Stomach (tissue), 9 donors: Measurements from ENCODE around the gene ALDOA. TPM values are rescaled to one million over a fixed set of nuclear protein-coding genes. Genes with fewer than 3 reads are reported as not detected.
"Not testable (repeated sequence)": the region's sequence is repeated elsewhere in the genome, so short reads cannot be mapped to it uniquely, and the experiment has no call there.

Experiments used
- DNase-seq, 2 donors: peaks; one replicate each; pipeline versions ENCODE4 v3.0.0 to v3.0.0-alpha.2; 2013 to 2019
- H3K27ac ChIP-seq, 5 donors: fragments of 200-600 bp in 4 of 5; sonication (generic) in 4 of 5; one replicate each; pipeline ENCODE4 v1.5.1; 2013 to 2019; ENCODE audit warnings: mild to moderate bottlenecking in 1 of 5, moderate library complexity in 1 of 5
- H3K27me3 ChIP-seq, 3 donors: fragments of 200-600 bp; sonication (generic); one replicate each; pipeline ENCODE4 v1.5.1; 2017 to 2019; ENCODE audit warnings: mixed run types in 1 of 3
- H3K36me3 ChIP-seq, 4 donors: fragments of 200-600 bp; sonication (generic); 1 replicate in 3 of 4; 2 replicates in 1 of 4; pipeline ENCODE4 v1.5.1; 2016 to 2019
- H3K4me1 ChIP-seq, 4 donors: fragments of 200-600 bp; sonication (generic); one replicate each; pipeline ENCODE4 v1.5.1; 2016 to 2019
- H3K4me3 ChIP-seq, 4 donors: fragments of 200-600 bp; sonication (generic) in 3 of 4; one replicate each; pipeline ENCODE4 v1.5.1; 2016 to 2019; ENCODE audit warnings: mild to moderate bottlenecking in 1 of 4
- H3K9me3 ChIP-seq, 4 donors: fragments of 200-600 bp; sonication (generic); one replicate each; pipeline ENCODE4 v1.5.1; 2016 to 2019
- CTCF ChIP-seq, 7 experiments: fragments of 450-650 bp in 4 of 7; fragments of 200-600 bp in 3 of 7; sonication (generic) in 3 of 7; IDR thresholded peaks; one replicate each; pipeline ENCODE4 v1.5.1; 2016 to 2019; ENCODE audit warnings: antibody characterized with exemption in 7 of 7, control low read depth in 2 of 7, mild to moderate bottlenecking in 1 of 7
- EP300 ChIP-seq: sonication (generic); formaldehyde crosslinking; IDR thresholded peaks from one replicate; pipeline ENCODE4 v1.6.1; 2017; ENCODE audit warnings: antibody characterized with exemption
- POLR2A ChIP-seq, 4 donors: fragments of 450-650 bp; IDR thresholded peaks; one replicate each; pipeline ENCODE4 v1.6.1; 2016; ENCODE audit warnings: antibody characterized with exemption in 4 of 4, control low read depth in 2 of 4, mild to moderate bottlenecking in 1 of 4, moderate library complexity in 1 of 4
- POLR2AphosphoS5 ChIP-seq, 3 donors: sonication (generic); formaldehyde crosslinking; IDR thresholded peaks; one replicate each; pipeline ENCODE4 v1.6.1; 2016; ENCODE audit warnings: antibody characterized with exemption in 3 of 3
- WGBS, 5 donors: extraction: QIAGEN DNeasy Blood & Tissue Kit in 3 of 5; methylation state at CpG; one replicate each; pipeline versions ENCODE4 v1.1.5 to v1.1.7; 2013 to 2018; 5-methylcytosine and 5-hydroxymethylcytosine counted together
- intact Hi-C: fragments of 100-400 bp; cut with DNase I; formaldehyde crosslinking; loops from one replicate; pipeline ENCODE4 v1.15.1; 2023; ENCODE audit warnings: low total_unique reads
- polyA plus RNA-seq, 3 donors: library from polyadenylated mRNA; stranded (reverse); fragments of 200-250 nt; gene quantifications; one replicate each; pipeline ENCODE4 v1.2.3, GENCODE V29; 2013
- total RNA-seq, 5 donors: library from RNA; depleted of rRNA; stranded (reverse); fragments of >200 nt; gene quantifications; one replicate each; pipeline versions ENCODE4 v1.1.0 to v1.2.3, GENCODE V29; 2014 to 2016
- donor health status: healthy with polysubstance abuse.
- donor health status: Bipolar disorder and iron deficiency.
- donor health status: healthy.

Gene ALDOA
- total and polyA plus RNA-seq, 8 donors, result 180 to 2,515 (median 807) TPM

DNA sequence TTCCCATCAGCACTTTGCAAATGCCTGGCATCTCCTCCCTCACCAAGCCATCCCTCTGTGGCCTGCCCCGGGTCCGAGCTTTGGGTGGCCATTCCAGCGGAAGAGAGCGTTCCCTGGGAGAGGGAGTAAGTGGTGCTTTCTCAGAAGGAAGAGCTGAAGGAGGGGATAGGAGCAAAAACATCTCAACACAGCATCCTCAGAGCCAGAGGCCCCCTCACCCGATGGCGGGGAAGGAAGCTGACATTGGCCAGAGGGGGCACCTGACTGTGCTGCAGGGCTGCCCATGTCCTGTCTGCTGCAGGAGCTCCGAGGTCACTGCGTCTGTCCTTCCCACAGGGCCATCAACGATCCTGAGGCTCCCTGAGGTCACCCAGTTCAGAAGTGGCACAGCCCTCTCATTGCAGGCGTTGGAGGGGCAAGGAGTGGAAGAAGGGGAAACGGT is 34.1 kb upstream of the ALDOA start:
- DNase-seq, result no peak
- H3K4me3 ChIP-seq, result peak overlapping the region in 2 of 4 donors; percentile 5 to 26
- intact Hi-C loops, result no loop called here
- H3K4me1 ChIP-seq, result peaks cover 7 to 12% (median 9%) of the 10 kb centered on the region in 4 donors
- H3K27me3 ChIP-seq, result peaks cover 21 to 98% (median 70%) of the 10 kb centered on the region in 3 donors
- no peaks in the 10 kb centered on the region for H3K9me3 ChIP-seq
- H3K36me3 ChIP-seq, result no peaks in the 10 kb centered on the region
- 16 to 23% (median 21%) methylated on average over 11 of the region's 11 CpGs for WGBS, 5 donors
- no peak for TF ChIP-seq EP300
- no peak for TF ChIP-seq CTCF (IDR thresholded peaks at IDR 0.05)
- no peak for TF ChIP-seq POLR2A (IDR thresholded peaks at IDR 0.05)
- no peak for TF ChIP-seq POLR2AphosphoS5 (IDR thresholded peaks at IDR 0.05)
- H3K27ac ChIP-seq, result no peak overlapping the region

DNA sequence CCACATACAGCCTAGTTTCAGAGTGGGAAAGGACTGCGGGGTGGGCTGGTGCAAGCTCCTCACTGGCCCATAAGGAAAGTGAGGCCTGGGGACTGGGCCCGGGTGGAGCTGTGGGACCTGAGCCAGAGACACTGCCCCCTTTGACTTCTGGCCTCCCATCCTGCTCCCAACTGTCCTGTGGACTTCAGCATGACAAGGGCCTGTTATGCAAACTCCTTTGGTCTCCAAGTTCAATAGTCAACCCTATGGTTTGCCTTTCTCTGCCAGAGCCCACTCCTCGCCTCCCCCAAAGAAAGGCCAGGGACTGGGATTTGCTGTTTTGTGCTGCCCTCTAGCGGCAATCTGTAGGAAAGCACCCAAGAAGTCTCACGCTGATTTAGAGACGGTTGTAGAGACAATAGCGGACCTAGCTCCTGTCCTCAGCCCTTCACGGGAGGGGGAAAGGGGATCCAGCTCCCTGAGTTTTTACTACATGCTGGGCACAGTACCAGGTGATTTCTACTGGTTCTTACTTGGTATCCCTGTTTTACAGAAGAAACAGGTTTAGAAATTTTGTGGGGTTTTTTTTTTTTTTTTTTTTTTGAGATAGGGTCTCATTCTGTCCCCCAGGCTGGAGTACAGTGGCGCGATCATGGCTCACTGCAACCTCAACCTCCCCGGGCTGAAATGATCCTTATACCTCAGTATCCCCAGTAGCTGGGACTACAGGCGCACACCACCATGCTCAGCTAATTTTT is 33.3 kb upstream of the ALDOA start:
- peak; percentile 48 to 82 for DNase-seq
- peaks cover 19 to 97% (median 70%) of the 10 kb centered on the region in 3 donors for H3K27me3 ChIP-seq
- H3K36me3 ChIP-seq, result no peaks in the 10 kb centered on the region
- 24 to 36% (median 26%) methylated on average over 10 to 12 of the region's 12 CpGs for WGBS, 5 donors
- intact Hi-C loops, result no loop called here
- TF ChIP-seq POLR2A (IDR thresholded peaks at IDR 0.05) (no peak), POLR2AphosphoS5 (IDR thresholded peaks at IDR 0.05) (no peak), EP300 (no peak), CTCF (IDR thresholded peaks at IDR 0.05) (peak in 4 of 7 experiments; percentile 33 to 63 (median 48))
- H3K4me3 ChIP-seq, result no peak overlapping the region
- no peaks in the 10 kb centered on the region for H3K9me3 ChIP-seq
- H3K27ac ChIP-seq, result no peak overlapping the region
- peaks cover 7 to 12% (median 9%) of the 10 kb centered on the region in 4 donors for H3K4me1 ChIP-seq

DNA sequence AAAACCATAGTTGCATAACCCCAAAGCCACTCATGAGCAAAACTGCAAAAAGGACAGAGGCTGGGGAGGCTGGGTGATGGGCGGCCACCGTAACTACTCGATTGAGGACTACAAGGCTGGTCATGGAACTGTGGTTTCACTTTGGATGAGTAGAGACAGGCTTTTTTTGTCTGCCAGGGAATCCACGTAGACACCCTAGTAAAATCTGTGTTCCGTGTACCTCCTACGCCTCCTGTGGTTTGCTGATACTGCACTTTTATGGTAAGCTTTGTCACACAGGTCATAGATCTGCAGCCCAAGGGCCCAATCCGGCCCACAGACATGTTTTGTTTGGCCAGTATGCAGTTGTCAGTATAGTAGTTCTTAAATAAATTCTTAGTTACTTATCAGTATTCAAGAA is 32.3 kb upstream of the ALDOA start:
- DNase-seq, result no peak
- peaks cover 7 to 12% (median 9%) of the 10 kb centered on the region in 4 donors for H3K4me1 ChIP-seq
- no peaks in the 10 kb centered on the region for H3K9me3 ChIP-seq
- no peaks in the 10 kb centered on the region for H3K36me3 ChIP-seq
- intact Hi-C loops, result no loop called here
- H3K4me3 ChIP-seq, result no peak overlapping the region
- TF ChIP-seq EP300, result no peak
- TF ChIP-seq POLR2A (IDR thresholded peaks at IDR 0.05), result no peak
- no peak for TF ChIP-seq POLR2AphosphoS5 (IDR thresholded peaks at IDR 0.05)
- TF ChIP-seq CTCF (IDR thresholded peaks at IDR 0.05), result no peak
- WGBS, 5 donors, result 59 to 81% (median 71%) methylated on average over 7 of the region's 7 CpGs
- H3K27me3 ChIP-seq, result peaks cover 15 to 87% (median 65%) of the 10 kb centered on the region in 3 donors
- no peak overlapping the region for H3K27ac ChIP-seq

- no peaks in the 10 kb centered on the region for H3K9me3 ChIP-seq
- H3K4me1 ChIP-seq, result peaks cover 0 to 6% (median 0%) of the 10 kb centered on the region in 4 donors
- H3K27ac ChIP-seq, result no peak overlapping the region
- H3K4me3 ChIP-seq, result no peak overlapping the region
- peaks cover 0 to 53% (median under 1%) of the 10 kb centered on the region in 3 donors for H3K27me3 ChIP-seq
- no peak for TF ChIP-seq POLR2A (IDR thresholded peaks at IDR 0.05)
- DNase-seq, result no peak
- intact Hi-C loops, result no loop called here
- no peaks in the 10 kb centered on the region for H3K36me3 ChIP-seq
- WGBS, 5 donors, result 61 to 76% (median 63%) methylated on average over 5 of the region's 5 CpGs
Observed at GRCh38 chr16:30040221-30040620, 25.3 kb upstream of the ALDOA start.

- H3K4me1 ChIP-seq, H3K36me3 ChIP-seq, H3K9me3 ChIP-seq, H3K4me3 ChIP-seq, DNase-seq, H3K27ac ChIP-seq, intact Hi-C loops: not testable (repeated sequence)
- H3K27me3 ChIP-seq, result peaks cover 0 to 48% (median 0%) of the 10 kb centered on the region in 3 donors
- WGBS, 5 donors, result 80 to 92% (median 89%) methylated on average over 5 of the region's 5 CpGs
Observed at GRCh38 chr16:30040690-30041089, 24.9 kb upstream of the ALDOA start.
